Right atrium auricular region (tissue), 2 donors: ENCODE data around the gene ABCF2. TPM values are rescaled to one million over a fixed set of nuclear protein-coding genes. Genes with fewer than 3 reads are reported as not detected.

Experiments used
- DNase-seq: peaks from one replicate; pipeline ENCODE4 v3.0.0-alpha.2; 2019; ENCODE audit warnings: low spot score
- H3K27ac ChIP-seq, 2 donors: fragments of 200-600 bp; sonication (generic); 1 replicate in 1 of 2; 2 replicates in 1 of 2; pipeline ENCODE4 v1.5.1; 2016 to 2019
- H3K27me3 ChIP-seq, 2 donors: fragments of 200-600 bp; sonication (generic); one replicate each; pipeline versions ENCODE4 v1.5.1 to v1.6.0; 2017 to 2019
- H3K36me3 ChIP-seq: fragments of 200-600 bp; sonication (generic); one replicate; pipeline ENCODE4 v1.5.1; 2016
- H3K4me1 ChIP-seq, 2 donors: fragments of 200-600 bp; sonication (generic); one replicate each; pipeline versions ENCODE4 v1.5.1 to v1.6.0; 2017 to 2019
- H3K4me3 ChIP-seq, 2 donors: fragments of 200-600 bp; sonication (generic); 1 replicate in 1 of 2; 2 replicates in 1 of 2; pipeline ENCODE4 v1.5.1; 2017 to 2019; ENCODE audit warnings: mild to moderate bottlenecking in 1 of 2, moderate library complexity in 1 of 2
- H3K9me3 ChIP-seq, 2 donors: fragments of 200-600 bp; sonication (generic); one replicate each; pipeline ENCODE4 v1.5.1; 2019
- CTCF ChIP-seq, 2 donors: fragments of 200-600 bp; sonication (generic); IDR thresholded peaks; one replicate each; pipeline ENCODE4 v1.5.1; 2019; ENCODE audit warnings: antibody characterized with exemption in 2 of 2
- total RNA-seq, 2 donors: library from RNA; depleted of rRNA; stranded (reverse); fragments of >200 nt; gene quantifications; one replicate each; pipeline ENCODE4 v1.1.0, GENCODE V29; 2016

ABCF2 gene
- total RNA-seq, 2 donors from 2014 or later: 29.7 to 38.6 TPM

GRCh38 chr7:151264615-151265014, 37.6 kb upstream of the ABCF2 start:
- no peaks in the 10 kb centered on the region for H3K36me3 ChIP-seq
- TF ChIP-seq CTCF (IDR thresholded peaks at IDR 0.05): no peak
- no peaks in the 10 kb centered on the region for H3K9me3 ChIP-seq
- no peak for DNase-seq
- H3K27me3 ChIP-seq: no peaks in the 10 kb centered on the region
- H3K4me1 ChIP-seq: peaks cover 0 to 13% of the 10 kb centered on the region in 2 donors
- no peak overlapping the region for H3K4me3 ChIP-seq
- no peak overlapping the region for H3K27ac ChIP-seq

GRCh38 chr7:151261529-151261928, 34.5 kb upstream of the ABCF2 start:
- H3K9me3 ChIP-seq: no peaks in the 10 kb centered on the region
- H3K27me3 ChIP-seq: no peaks in the 10 kb centered on the region
- peaks cover 0 to 13% of the 10 kb centered on the region in 2 donors for H3K4me1 ChIP-seq
- no peak overlapping the region for H3K4me3 ChIP-seq
- H3K27ac ChIP-seq: no peak overlapping the region
- no peak for DNase-seq
- TF ChIP-seq CTCF (IDR thresholded peaks at IDR 0.05): no peak
- no peaks in the 10 kb centered on the region for H3K36me3 ChIP-seq

- H3K27me3 ChIP-seq: no peaks in the 10 kb centered on the region
- no peak for TF ChIP-seq CTCF (IDR thresholded peaks at IDR 0.05)
- no peaks in the 10 kb centered on the region for H3K36me3 ChIP-seq
- DNase-seq: no peak
- H3K4me3 ChIP-seq: no peak overlapping the region
- H3K27ac ChIP-seq: no peak overlapping the region
- no peaks in the 10 kb centered on the region for H3K9me3 ChIP-seq
- peaks cover 0 to 13% of the 10 kb centered on the region in 2 donors for H3K4me1 ChIP-seq
These were observed 33.9 kb upstream of the ABCF2 start for GRCh38 chr7:151260883-151261282.

GRCh38 chr7:151260471-151260870, 33.5 kb upstream of the ABCF2 start:
- Histone ChIP-seq H3K27me3 (no peaks in the 10 kb centered on the region), H3K27ac (no peak overlapping the region), H3K4me3 (no peak overlapping the region), H3K36me3 (no peaks in the 10 kb centered on the region), H3K9me3 (no peaks in the 10 kb centered on the region), H3K4me1 (peaks cover 0 to 14% of the 10 kb centered on the region in 2 donors)
- no peak for DNase-seq
- no peak for TF ChIP-seq CTCF (IDR thresholded peaks at IDR 0.05)

GRCh38 chr7:151257990-151258389, 31.0 kb upstream of the ABCF2 start:
- H3K36me3 ChIP-seq: no peaks in the 10 kb centered on the region
- peaks cover 0 to 35% of the 10 kb centered on the region in 2 donors for H3K4me1 ChIP-seq
- H3K9me3 ChIP-seq: no peaks in the 10 kb centered on the region
- no peak overlapping the region for H3K4me3 ChIP-seq
- H3K27ac ChIP-seq: no peak overlapping the region
- TF ChIP-seq CTCF (IDR thresholded peaks at IDR 0.05): no peak
- DNase-seq: no peak
- H3K27me3 ChIP-seq: no peaks in the 10 kb centered on the region

- no peak for DNase-seq
- TF ChIP-seq CTCF (IDR thresholded peaks at IDR 0.05): no peak
- Histone ChIP-seq H3K27ac (peak overlapping the region in 1 of 2 donors; percentile 48), H3K27me3 (no peaks in the 10 kb centered on the region), H3K4me3 (no peak overlapping the region), H3K9me3 (no peaks in the 10 kb centered on the region), H3K4me1 (peaks cover 0 to 41% of the 10 kb centered on the region in 2 donors), H3K36me3 (no peaks in the 10 kb centered on the region)
These were observed 29.5 kb upstream of the ABCF2 start for GRCh38 chr7:151256410-151257045.
